Measurements from ENCODE around the gene DMRTB1.

GRCh38 chr1:53470584-53470983 lies 11.4 kb downstream of the DMRTB1 start:
- TF ChIP-seq CTCF (conservative IDR thresholded peaks at IDR 0.05; ENCODE audit: low read depth, low read length): no peak
- TF ChIP-seq EZH2 (IDR thresholded peaks at IDR 0.05; ENCODE audit: low read length, unreplicated experiment): no peak

All from PC-3 (cell line).